Neural progenitor cell (in vitro differentiated cells): ENCODE results near the gene PTAFR.

Experiments
- CTCF ChIP-seq: fragments of 200-600 bp; sonication (generic); IDR thresholded peaks from 2 replicates; pipeline ENCODE4 v1.5.1; 2017; ENCODE audit warnings: antibody characterized with exemption, mild to moderate bottlenecking
- EZH2 ChIP-seq: fragments of 200-600 bp; sonication (generic); IDR thresholded peaks from 2 replicates; pipeline ENCODE4 v1.6.1; 2017; ENCODE audit warnings: antibody characterized with exemption, mild to moderate bottlenecking, moderate library complexity

- TF ChIP-seq EZH2: no peak
- TF ChIP-seq CTCF: no peak
Measured at GRCh38 chr1:28141685-28142084, 34.8 kb downstream of the PTAFR start.
